Ecto neural progenitor cell (in vitro differentiated cells): ENCODE data around the gene DNAJA3.
A peak's percentile ranks its signal among the peaks of the same experiment; 100 is the strongest.
"Not testable (repeated sequence)": the region's sequence is repeated elsewhere in the genome, so short reads cannot be mapped to it uniquely, and the experiment has no call there.

Source experiments
- DNase-seq: peaks from one replicate; pipeline ENCODE4 v3.0.0-alpha.2; 2018; ENCODE audit warnings: low spot score

Gene DNAJA3

DNA sequence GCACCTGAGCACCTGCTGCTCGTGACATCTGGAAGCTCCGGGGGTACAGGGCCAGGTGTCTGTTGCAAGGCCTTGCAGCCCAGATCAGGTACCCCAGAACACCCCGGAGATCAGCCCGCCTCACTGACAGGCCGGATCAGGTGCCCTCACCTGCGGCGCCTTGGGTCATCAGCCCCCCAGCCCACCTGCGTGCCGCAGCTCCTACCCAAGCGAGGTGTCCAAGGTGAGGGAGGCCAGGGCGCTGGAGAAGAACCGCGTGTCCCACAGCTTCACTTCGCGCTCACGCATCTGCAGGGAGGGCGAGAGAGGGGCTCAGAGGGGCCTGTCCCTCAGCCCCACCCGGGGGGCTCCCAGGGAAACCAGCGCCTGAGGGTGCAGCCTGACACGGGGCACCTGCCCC is 37.9 kb upstream of the DNAJA3 start:
- DNase-seq, result no peak

GRCh38 chr16:4388271-4389021 is 37.2 kb upstream of the DNAJA3 start:
- no peak for DNase-seq

GRCh38 chr16:4389051-4389955 is 36.4 kb upstream of the DNAJA3 start:
- DNase-seq, result no peak

DNA sequence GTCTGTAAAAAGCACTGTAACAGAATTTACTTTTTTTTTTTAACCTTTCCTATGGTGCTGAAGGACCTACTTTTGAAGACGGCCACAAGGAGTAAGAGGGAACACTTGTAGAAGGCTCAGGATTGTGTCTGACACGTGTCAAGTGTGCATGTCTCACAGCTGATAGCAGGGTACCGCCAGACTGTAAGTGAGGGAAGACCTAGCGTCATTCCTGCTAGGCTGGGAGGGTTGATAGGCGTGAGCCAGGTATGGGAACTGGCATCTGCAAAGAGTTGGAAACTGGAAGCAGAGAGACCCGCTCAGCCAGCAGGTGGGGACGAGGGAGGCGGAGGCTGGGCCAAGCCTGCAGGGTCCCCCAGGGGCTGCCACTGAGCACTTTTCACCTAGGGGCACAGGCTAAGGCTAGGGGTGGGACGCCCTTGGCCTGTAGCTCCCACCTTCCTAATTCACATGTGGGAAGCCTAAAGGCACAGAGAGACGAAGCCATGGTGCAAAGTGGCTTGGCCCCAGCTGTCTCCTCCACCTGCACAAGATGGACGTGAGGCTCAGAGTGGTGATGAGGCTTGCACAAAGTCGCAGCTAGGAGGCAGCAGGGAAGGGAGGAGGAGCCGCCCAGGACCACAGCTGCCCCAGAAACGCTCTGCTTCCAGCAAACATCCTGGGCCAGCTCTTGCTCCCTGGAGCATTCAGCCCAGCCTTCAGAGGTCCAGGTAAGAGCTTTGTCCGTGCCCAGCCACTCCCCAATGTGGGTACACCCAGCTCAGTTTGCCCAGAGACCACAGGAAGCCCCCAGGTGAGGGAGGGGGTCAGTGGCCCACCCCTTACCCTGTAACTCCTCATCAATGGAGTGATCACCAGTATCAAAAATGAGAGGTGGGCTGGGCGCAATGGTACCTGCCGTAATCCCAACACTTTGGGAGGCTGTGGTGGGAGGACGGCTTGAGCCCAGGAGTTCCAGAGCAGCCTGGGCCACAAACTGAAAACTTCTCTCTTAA is 35.1 kb upstream of the DNAJA3 start:
- DNase-seq, result no peak

DNA sequence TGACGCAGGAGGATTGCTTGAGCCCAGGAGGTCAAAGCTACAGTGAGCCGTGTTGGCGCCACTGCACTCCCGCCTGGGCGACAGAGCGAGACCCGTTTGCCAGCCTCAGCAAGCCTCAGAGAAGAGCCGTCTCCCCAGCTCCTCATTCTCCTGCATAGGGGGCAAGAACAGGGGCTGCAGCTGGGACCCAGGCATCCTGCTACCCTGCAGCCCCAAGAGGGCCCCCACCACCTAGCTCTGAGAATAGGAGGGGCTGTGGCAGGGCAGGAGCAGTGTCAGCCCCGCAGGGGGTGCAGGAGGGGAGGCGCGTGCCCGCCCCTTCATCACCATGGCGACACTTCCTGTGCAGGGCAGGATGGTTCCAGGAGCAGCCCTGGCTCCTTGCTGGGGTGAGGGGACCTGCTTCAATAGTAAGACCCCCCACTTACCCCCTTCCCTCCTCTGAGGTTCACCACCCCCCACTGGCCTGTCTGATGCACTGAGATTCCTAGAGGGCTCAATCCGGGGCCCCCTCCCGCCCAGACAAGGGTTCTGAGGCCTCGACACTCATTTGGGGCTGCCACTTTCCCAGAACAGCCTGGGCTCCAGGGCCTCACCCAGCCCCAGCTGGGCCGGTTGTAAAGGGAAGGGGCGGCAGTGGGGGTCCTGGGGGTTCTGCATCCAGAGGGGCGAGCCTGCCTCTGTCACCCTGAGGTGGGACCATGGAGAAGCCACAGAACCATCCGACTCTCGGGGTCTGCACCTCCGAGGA is 33.9 kb upstream of the DNAJA3 start:
- no peak for DNase-seq

DNA sequence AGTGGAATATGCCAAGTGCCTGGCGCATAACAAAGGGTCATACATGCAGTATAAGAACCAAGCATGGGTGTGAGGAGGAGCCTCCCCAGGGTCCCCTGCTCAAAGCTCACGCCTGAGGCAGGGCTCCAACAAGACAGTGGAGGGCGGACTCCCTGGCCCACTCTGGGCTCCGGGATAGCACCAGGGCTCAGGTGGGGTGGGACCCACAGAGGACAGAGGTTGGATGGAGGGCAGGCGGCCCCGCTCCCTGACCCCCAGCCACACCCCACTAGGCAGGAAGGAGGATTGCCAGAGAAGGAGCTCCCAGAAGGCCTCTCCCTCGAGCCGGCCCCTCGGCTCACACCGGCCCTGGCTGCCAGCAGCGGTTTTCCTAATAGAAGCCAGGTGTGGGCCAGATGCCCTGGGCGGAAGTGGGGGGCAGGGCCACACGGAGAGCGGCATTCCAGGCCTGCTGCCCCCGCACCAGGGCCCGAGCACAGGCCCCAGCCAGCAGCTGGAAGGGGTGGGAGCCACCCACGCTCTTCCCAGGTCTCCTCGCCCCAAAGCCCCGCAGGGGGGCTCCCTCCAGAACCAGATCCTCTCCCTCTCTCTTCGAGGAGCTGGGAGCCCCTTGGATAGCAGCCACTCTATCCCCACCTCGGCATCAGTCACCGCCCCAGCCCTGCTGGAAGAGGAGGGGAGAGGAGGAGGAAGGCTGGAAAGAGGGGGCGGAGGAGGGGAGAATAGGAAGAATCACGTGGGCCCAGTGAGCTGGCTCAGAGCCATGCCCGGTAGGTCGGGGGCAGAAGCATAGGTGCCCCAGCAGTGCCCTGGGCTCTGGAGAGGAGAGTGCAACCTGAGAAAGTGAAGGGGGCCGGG is 33.1 kb upstream of the DNAJA3 start:
- DNase-seq, result no peak

GRCh38 chr16:4393240-4393600 is 32.4 kb upstream of the DNAJA3 start:
- DNase-seq, result no peak

- DNase-seq, result not testable (repeated sequence)
These were observed 31.8 kb upstream of the DNAJA3 start for GRCh38 chr16:4393850-4394249.

- DNase-seq, result no peak
These were observed 30.5 kb upstream of the DNAJA3 start for GRCh38 chr16:4395055-4395726.

DNA sequence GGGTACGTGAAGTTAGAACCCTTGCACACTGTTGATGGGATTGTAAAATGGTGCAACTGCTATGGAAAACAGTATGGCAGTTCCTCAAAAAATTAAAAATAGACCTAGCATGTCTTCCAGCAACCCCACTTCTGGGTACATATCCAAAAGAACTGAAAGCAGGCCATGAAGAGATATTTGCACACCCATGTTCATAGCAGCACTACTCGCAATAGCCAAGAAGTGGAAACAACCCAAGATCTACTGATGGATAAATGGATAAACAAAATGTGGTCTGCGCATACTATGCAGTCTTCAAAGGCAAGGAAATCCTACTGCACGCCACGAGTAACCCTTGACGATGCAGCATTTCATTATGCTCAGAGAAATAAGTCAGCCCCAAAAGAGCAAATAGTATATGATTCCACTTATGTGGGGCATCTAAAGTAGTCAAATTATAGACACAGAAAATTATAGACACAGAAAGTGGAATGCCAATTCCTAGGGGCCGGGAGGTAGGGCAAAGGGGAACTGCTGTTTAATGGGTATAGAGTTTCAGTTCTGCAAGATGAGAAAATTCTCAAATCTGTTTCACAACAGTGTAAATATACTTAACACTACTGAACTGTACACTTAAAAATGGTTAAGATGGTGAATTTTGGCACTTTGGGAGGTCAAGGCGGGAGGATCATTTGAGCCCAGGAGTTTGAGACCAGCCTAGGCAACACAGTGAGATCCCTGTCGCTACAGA is 26.5 kb upstream of the DNAJA3 start:
- DNase-seq, result no peak

DNA sequence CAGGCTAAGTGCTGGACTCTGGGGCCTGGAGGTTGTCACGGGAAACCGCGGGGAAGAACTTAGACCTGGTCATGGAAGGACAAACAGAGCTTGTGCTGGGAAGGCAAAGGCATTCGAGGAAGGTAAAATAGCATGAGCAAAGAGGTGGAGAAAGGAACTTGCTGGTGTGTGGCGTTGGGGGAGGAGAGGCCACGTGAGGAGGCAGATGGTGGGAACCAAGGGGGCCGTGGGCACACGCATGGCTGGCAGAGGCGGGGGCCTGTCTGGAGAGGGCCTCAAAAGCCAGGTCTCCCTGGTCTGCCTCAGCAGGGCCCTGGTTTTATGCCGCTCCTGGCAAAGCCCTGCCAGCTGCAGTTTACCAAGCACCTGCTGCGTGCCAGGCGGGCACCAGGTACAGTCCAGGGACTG is 24.6 kb upstream of the DNAJA3 start:
- no peak for DNase-seq

DNA sequence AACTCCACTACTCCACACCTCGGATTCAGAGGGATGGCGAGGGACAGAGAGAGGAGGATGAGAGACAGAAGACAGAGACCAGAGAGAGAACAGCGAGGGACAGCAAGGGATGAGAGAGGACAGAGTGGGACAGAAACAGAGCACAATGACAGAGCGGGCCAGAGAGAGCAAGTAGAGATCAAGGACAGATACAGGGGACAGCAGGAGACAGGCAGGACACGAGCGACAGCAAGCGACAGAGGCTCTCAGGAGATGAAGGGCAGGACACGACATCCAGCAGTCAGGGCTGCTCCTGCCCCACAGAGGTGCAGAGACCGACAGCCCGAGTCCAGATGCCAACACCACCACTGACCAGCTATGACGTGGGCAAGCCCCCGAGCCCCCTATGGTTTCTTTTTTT is 24.2 kb upstream of the DNAJA3 start:
- no peak for DNase-seq

DNA sequence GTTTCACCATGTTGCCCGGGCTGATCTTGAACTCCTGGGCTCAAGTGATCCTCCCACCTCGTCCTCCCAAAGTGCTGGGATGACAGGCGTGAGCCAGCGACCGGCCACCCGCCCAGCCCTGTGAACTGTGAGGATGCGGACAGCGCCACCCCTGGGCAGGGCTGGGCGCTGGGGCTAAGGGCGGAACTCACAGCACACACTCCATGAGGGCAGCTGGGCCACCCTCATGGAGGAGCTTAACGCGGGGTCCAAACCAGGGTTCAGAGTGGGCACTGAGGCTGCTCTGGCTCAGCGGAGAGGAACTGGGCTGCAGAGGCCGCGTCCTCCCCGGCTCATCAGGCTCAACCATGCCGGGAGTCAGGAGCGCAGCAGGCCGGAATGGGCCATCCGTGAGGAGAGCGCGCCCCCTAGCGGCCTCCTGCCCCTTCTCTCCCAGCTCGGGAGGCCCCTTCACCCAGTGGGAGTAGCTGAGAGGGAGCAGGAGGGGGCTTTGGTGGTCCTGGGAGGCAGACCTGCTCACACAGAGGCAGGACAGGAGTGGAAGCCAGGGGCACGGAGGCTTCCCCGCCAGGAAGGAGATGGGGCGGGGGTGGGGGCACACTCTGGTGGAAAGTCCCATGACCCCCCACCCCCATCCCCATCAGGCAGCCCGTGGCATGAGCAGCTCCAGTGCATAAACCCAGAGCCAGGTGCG is 23.1 kb upstream of the DNAJA3 start:
- peak; percentile 93 for DNase-seq

- DNase-seq, result no peak
These were observed 22.3 kb upstream of the DNAJA3 start for GRCh38 chr16:4403133-4403949.

GRCh38 chr16:4404247-4404966 is 21.3 kb upstream of the DNAJA3 start:
- peak; percentile 87 for DNase-seq

- no peak for DNase-seq
These were observed 20.5 kb upstream of the DNAJA3 start for GRCh38 chr16:4404967-4405696.
